Brain microvascular endothelial cell (primary cell): ENCODE data around the gene PTMA.
A peak's percentile ranks its signal among the peaks of the same experiment; 100 is the strongest.

Experiments used
- DNase-seq: peaks from one replicate; pipeline ENCODE4 v3.0.0-alpha.2; 2020
- H3K27ac ChIP-seq: fragments of 250-450 bp; sonication (Bioruptor Pico); 2 replicates; pipeline ENCODE4 v1.5.1; 2020; ENCODE audit warnings: mild to moderate bottlenecking, moderate library complexity
- H3K27me3 ChIP-seq: fragments of 250-450 bp; sonication (Bioruptor Pico); replicated peaks from 2 replicates; pipeline ENCODE4 v1.5.1; 2020; ENCODE audit warnings: mild to moderate bottlenecking
- H3K36me3 ChIP-seq: fragments of 250-450 bp; sonication (Bioruptor Pico); replicated peaks from 2 replicates; pipeline ENCODE4 v1.5.1; 2020; ENCODE audit warnings: mild to moderate bottlenecking
- H3K4me3 ChIP-seq: 2 replicates; pipeline ENCODE4 v1.5.1; 2011; ENCODE audit warnings: low read depth, mild to moderate bottlenecking, control low read depth, low read length, moderate library complexity
- CTCF ChIP-seq: IDR thresholded peaks from 2 replicates; pipeline ENCODE4 v1.5.1; 2011; ENCODE audit warnings: low read depth, mild to moderate bottlenecking, moderate library complexity, low read length, control low read depth, inconsistent platforms; ENCODE audit errors: missing control alignments
- in situ Hi-C: cut with HindIII; loops from 2 replicates; pipeline ENCODE4 v1.10.0; 2017; ENCODE audit warnings: low sequenced_read_pairs, low pct_ligation_motif_present

Gene PTMA

DNA sequence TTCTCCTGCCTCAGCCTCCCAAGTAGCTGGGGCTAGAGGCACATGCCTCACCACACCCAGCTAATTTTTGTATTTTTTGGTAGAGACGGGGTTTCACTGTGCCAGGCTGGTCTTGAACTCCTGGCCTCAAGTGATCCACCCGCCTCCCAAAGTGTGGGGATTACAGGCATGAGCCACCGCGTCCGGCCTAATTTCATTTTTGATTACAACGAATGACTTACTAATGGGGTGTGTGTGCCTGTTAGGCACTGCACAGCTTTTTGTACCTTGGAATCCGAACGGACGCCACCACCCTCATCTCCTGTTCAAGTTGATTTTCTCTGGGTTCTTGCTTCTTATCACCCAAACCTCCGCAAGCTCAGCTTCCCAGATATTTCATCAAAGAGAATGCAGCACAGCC, 17.2 kb downstream of the PTMA start:
- DNase-seq, result no peak
- in situ Hi-C loops, result no loop called here

GRCh38 chr2:231726276-231726675, 18.0 kb downstream of the PTMA start:
- DNase-seq, result no peak
- TF ChIP-seq CTCF, result no peak
- in situ Hi-C loops, result no loop called here
- H3K27ac ChIP-seq, result no peak overlapping the region
- H3K27me3 ChIP-seq, result no peaks in the 10 kb centered on the region
- H3K4me3 ChIP-seq, result no peak overlapping the region
- no peaks in the 10 kb centered on the region for H3K36me3 ChIP-seq

More for the DNA sequence above, 17.2 kb downstream of the PTMA start:
- Histone ChIP-seq H3K36me3 (no peaks in the 10 kb centered on the region), H3K4me3 (no peak overlapping the region), H3K27me3 (no peaks in the 10 kb centered on the region), H3K27ac (no peak overlapping the region)
- TF ChIP-seq CTCF, result no peak

DNA sequence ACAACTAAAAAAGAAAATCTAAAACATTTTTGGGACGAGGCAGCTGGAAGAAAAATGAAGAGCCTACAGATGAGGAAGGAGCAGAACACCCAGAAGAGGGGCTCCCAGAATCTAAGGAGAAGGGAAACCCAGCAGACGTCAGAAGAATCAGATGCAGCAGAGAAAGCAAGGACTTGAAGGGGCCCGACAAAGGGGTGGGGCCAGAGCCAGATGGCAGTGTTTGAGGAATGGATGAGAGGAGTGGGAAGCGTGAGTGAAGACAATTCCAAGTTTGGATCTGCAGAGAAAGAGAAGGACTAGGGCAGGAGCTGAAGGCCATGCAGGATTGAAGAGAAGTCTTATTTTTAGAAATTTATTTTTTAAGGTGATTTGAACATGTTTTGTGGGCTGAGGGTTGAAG, 19.3 kb downstream of the PTMA start:
- Histone ChIP-seq H3K27me3 (no peaks in the 10 kb centered on the region), H3K4me3 (no peak overlapping the region), H3K36me3 (no peaks in the 10 kb centered on the region), H3K27ac (no peak overlapping the region)
- in situ Hi-C loops, result no loop called here
- DNase-seq, result no peak
- no peak for TF ChIP-seq CTCF

DNA sequence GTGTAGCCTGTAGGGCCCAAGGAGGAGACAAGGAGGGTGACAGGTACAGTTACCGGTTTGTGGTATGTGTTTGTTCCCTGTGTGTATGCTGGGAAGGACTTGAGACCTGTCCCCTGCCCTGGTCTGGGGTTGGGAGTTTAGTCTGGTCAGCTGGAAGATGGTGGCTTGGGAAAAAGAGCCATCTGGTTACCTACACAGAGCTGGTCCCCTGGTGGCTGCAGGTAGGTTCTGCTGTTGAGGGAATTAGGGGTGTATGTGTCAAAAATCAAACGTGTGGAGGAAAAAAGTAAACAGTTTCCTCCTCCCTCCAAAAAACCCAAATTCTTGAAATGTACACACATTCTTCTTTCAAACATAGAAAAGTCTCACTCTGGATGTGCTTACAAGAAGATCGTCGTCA, 24.3 kb downstream of the PTMA start:
- no peaks in the 10 kb centered on the region for H3K27me3 ChIP-seq
- no peak overlapping the region for H3K4me3 ChIP-seq
- no peaks in the 10 kb centered on the region for H3K36me3 ChIP-seq
- peak; percentile 29 for TF ChIP-seq CTCF
- DNase-seq, result no peak
- no peak overlapping the region for H3K27ac ChIP-seq
- in situ Hi-C loops, result no loop called here

DNA sequence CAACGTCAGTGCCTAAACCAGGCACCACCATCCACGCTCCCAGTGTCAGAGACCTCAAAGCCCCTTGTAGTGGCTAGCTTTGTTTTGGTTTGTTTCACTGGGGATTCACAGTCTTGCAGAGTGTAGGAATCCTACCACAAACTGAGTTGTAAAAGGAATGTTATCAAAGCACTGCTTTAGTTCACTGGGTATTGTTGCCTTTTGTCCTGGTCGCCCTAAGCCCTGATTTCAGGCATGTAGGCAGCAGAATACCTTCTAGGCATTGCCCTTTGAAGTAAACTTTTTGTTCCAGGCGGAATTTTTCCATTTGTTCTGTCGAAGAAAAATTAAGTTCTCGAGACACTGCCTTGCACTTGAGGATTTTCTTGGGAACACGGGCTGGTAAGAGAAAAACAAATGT, 29.4 kb downstream of the PTMA start:
- Histone ChIP-seq H3K27ac (no peak overlapping the region), H3K4me3 (no peak overlapping the region), H3K27me3 (no peaks in the 10 kb centered on the region), H3K36me3 (no peaks in the 10 kb centered on the region)
- no peak for DNase-seq
- TF ChIP-seq CTCF, result no peak
- in situ Hi-C loops, result no loop called here

- TF ChIP-seq CTCF, result no peak
- no peak overlapping the region for H3K27ac ChIP-seq
- no peaks in the 10 kb centered on the region for H3K36me3 ChIP-seq
- H3K4me3 ChIP-seq, result no peak overlapping the region
- H3K27me3 ChIP-seq, result no peaks in the 10 kb centered on the region
- no peak for DNase-seq
- in situ Hi-C loops, result no loop called here
Measured at GRCh38 chr2:231743376-231744116, 35.2 kb downstream of the PTMA start.
